PC-3 (cell line): ENCODE data around the gene AKAP6. TPM values are rescaled to one million over a fixed set of nuclear protein-coding genes. Genes with fewer than 3 reads are reported as not detected.

Source experiments
- ATAC-seq: fragments of 200-7000 bp; cut with Tn5 transposase; 2 replicates; pipeline ENCODE4 v1.9.1; 2020; ENCODE audit warnings: mild to moderate bottlenecking, moderate library complexity
- BruUV-seq: library from RNA; stranded (reverse); fragments of 400-500 nt; replicated peaks from 2 replicates; lab custom pipeline; 2021; lab: Mats Ljungman, UMichigan
- CTCF ChIA-PET: fragments of 300-600 bp; sonication (Branson Sonifier 250); formaldehyde crosslinking; loops from one replicate; lab custom pipeline; 2022; ENCODE audit warnings: antibody characterized with exemption; lab: Charles Lee
- POLR2A ChIA-PET: fragments of 300-600 bp; sonication (Branson Sonifier 250); formaldehyde crosslinking; loops from one replicate; lab custom pipeline; 2022; ENCODE audit warnings: antibody characterized with exemption; ENCODE audit not compliant: unreplicated experiment; lab: Charles Lee
- DNase-seq: peaks from one replicate; pipeline ENCODE4 v3.0.0-alpha.2; 2015
- H2AFZ ChIP-seq: fragments of 300-600 bp; sonication (generic); 2 replicates; pipeline ENCODE4 v1.6.0; 2016; ENCODE audit warnings: antibody characterized with exemption, low read length
- H3F3A ChIP-seq: fragments of 300-600 bp; sonication (generic); one replicate; pipeline ENCODE4 v1.6.0; 2017; ENCODE audit warnings: antibody characterized with exemption, low read length, control low read depth, mild to moderate bottlenecking; ENCODE audit not compliant: unreplicated experiment
- H3K27ac ChIP-seq: fragments of 300-600 bp; sonication (generic); 2 replicates; pipeline ENCODE4 v1.5.1; 2016; ENCODE audit warnings: mild to moderate bottlenecking, low read length
- H3K27me3 ChIP-seq: fragments of 300-600 bp; sonication (generic); 2 replicates; pipeline ENCODE4 v1.6.1; 2016; ENCODE audit warnings: low read length, mixed read lengths
- H3K36me3 ChIP-seq: fragments of 300-600 bp; sonication (generic); 2 replicates; pipeline ENCODE4 v1.6.1; 2016; ENCODE audit warnings: low read depth, mixed run types, low read length, mixed read lengths
- H3K4me1 ChIP-seq: fragments of 300-600 bp; sonication (generic); 2 replicates; pipeline ENCODE4 v1.5.1; 2016; ENCODE audit warnings: low read length; ENCODE audit not compliant: insufficient read depth
- H3K4me2 ChIP-seq: fragments of 300-600 bp; sonication (generic); 2 replicates; pipeline ENCODE4 v1.6.0; 2016; ENCODE audit warnings: low read length
- H3K4me3 ChIP-seq: fragments of 300-600 bp; sonication (generic); 2 replicates; pipeline ENCODE4 v1.5.1; 2016; ENCODE audit warnings: mild to moderate bottlenecking, low read length, mixed read lengths
- H3K79me2 ChIP-seq: fragments of 300-600 bp; sonication (generic); 2 replicates; pipeline ENCODE4 v1.6.1; 2017; ENCODE audit warnings: low read length, mixed read lengths
- H3K9ac ChIP-seq: fragments of 300-600 bp; sonication (generic); 2 replicates; pipeline ENCODE4 v1.6.0; 2016; ENCODE audit warnings: mild to moderate bottlenecking, low read length
- H3K9me2 ChIP-seq: fragments of 300-600 bp; sonication (generic); replicated peaks from 2 replicates; pipeline ENCODE4 v1.6.1; 2016; ENCODE audit warnings: mixed run types, low read length, mixed read lengths
- H3K9me3 ChIP-seq: fragments of 300-600 bp; sonication (generic); 2 replicates; pipeline ENCODE4 v1.6.1; 2016; ENCODE audit warnings: low read length, mixed read lengths
- H4K20me1 ChIP-seq: fragments of 300-600 bp; sonication (generic); 2 replicates; pipeline ENCODE4 v1.6.1; 2016; ENCODE audit warnings: low read length, mixed read lengths
- EZH2 ChIP-seq: fragments of 300-600 bp; sonication (generic); IDR thresholded peaks from one replicate; pipeline ENCODE4 v1.6.1; 2017; ENCODE audit warnings: antibody characterized with exemption, mild to moderate bottlenecking, low read length; ENCODE audit not compliant: unreplicated experiment
- EZH2phosphoT487 ChIP-seq: fragments of 300-600 bp; sonication (generic); IDR thresholded peaks from 2 replicates; pipeline ENCODE4 v1.6.1; 2018; ENCODE audit warnings: mild to moderate bottlenecking, antibody characterized with exemption, low read length, borderline replicate concordance
- intact Hi-C: fragments of 100-400 bp; cut with micrococcal nuclease; formaldehyde crosslinking; loops from 2 replicates; pipeline ENCODE4 v1.9.0; 2023
- total RNA-seq: library from RNA; depleted of rRNA; stranded (reverse); fragments of >200 nt; gene quantifications from 2 replicates; pipeline ENCODE4 v1.2.3, GENCODE V29; 2014
- TF ChIP-seq, protein P1 (sequence below): fragments of 300-600 bp; sonication (generic); conservative IDR thresholded peaks from 2 replicates; pipeline ENCODE4 v1.5.1; 2017; ENCODE audit warnings: antibody characterized with exemption, low read depth, mild to moderate bottlenecking, low read length

AKAP6 gene
- total RNA-seq, 1 experiment from 2014 or later: 1.5 TPM

GRCh38 chr14:32609388-32609787 lies 280.3 kb downstream of the AKAP6 start:
- CTCF ChIA-PET: no interaction called here
- BruUV-seq: no TSS peak
- peaks cover 38% of the 10 kb centered on the region for H3K4me1 ChIP-seq
- no peaks in the 10 kb centered on the region for H3K27me3 ChIP-seq
- no peaks in the 10 kb centered on the region for H3K9me2 ChIP-seq
- DNase-seq (no peak), ATAC-seq (no peak)
- H3K4me2 ChIP-seq: no peak overlapping the region
- H3K79me2 ChIP-seq: no peaks in the 10 kb centered on the region
- POLR2A ChIA-PET: no interaction called here
- H3K27ac ChIP-seq: no peak overlapping the region
- no peaks in the 10 kb centered on the region for H3K36me3 ChIP-seq
- intact Hi-C loops: no loop called here
- no peaks in the 10 kb centered on the region for H3K9me3 ChIP-seq
- no peak overlapping the region for H2AFZ ChIP-seq
- no peak overlapping the region for H3K9ac ChIP-seq
- H3F3A ChIP-seq: no peaks in the 10 kb centered on the region
- H3K4me3 ChIP-seq: no peak overlapping the region
- TF ChIP-seq EZH2 (no peak), EZH2phosphoT487 (no peak)
- TF ChIP-seq, protein P1, sequence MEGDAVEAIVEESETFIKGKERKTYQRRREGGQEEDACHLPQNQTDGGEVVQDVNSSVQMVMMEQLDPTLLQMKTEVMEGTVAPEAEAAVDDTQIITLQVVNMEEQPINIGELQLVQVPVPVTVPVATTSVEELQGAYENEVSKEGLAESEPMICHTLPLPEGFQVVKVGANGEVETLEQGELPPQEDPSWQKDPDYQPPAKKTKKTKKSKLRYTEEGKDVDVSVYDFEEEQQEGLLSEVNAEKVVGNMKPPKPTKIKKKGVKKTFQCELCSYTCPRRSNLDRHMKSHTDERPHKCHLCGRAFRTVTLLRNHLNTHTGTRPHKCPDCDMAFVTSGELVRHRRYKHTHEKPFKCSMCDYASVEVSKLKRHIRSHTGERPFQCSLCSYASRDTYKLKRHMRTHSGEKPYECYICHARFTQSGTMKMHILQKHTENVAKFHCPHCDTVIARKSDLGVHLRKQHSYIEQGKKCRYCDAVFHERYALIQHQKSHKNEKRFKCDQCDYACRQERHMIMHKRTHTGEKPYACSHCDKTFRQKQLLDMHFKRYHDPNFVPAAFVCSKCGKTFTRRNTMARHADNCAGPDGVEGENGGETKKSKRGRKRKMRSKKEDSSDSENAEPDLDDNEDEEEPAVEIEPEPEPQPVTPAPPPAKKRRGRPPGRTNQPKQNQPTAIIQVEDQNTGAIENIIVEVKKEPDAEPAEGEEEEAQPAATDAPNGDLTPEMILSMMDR: no peak
- no peaks in the 10 kb centered on the region for H4K20me1 ChIP-seq

DNA sequence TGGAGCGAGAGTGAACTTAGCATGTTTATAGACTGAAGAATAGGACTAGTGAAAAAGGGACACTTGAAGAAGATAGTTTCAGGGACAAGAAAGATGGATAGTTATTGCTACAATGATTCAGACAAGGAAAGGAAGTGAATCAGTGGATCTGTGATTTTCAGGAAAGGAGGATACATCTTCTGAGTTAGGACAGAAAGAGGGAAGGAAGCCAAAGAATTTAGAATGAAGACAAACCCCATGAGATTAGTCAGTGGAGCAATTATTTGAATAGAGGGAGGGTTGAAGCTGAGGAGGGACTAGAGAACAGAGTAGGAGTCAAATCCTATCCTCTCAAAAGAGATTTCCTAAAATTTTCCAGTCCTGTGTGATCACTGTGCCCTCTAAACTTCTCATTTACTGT lies 282.7 kb downstream of the AKAP6 start:
- intact Hi-C loops: loop anchor here (5.0 kb wide), 1 partner anchor 81 kb away; no protein-coding TSS in a partner anchor
- H3K9ac ChIP-seq: no peak overlapping the region
- H4K20me1 ChIP-seq: no peaks in the 10 kb centered on the region
- no peaks in the 10 kb centered on the region for H3K9me2 ChIP-seq
- H3K27ac ChIP-seq: peak overlapping the region; percentile 62
- H3K27me3 ChIP-seq: no peaks in the 10 kb centered on the region
- DNase-seq (peak; percentile 93), ATAC-seq (peak; percentile 99)
- TF ChIP-seq EZH2phosphoT487 (no peak), EZH2 (no peak)
- TF ChIP-seq, protein P1: no peak
- H3K4me2 ChIP-seq: peak overlapping the region; percentile 5
- no TSS peak for BruUV-seq
- ChIA-PET POLR2A (interaction anchor here (0.6 kb wide), 1 partner anchor 9 kb away, joined by 3 read pairs; no protein-coding TSS in a partner anchor), CTCF (no interaction called here)
- no peak overlapping the region for H3K4me3 ChIP-seq
- no peaks in the 10 kb centered on the region for H3K36me3 ChIP-seq
- H3F3A ChIP-seq: no peaks in the 10 kb centered on the region
- no peaks in the 10 kb centered on the region for H3K79me2 ChIP-seq
- no peak overlapping the region for H2AFZ ChIP-seq
- H3K4me1 ChIP-seq: peaks cover 28% of the 10 kb centered on the region
- no peaks in the 10 kb centered on the region for H3K9me3 ChIP-seq

DNA sequence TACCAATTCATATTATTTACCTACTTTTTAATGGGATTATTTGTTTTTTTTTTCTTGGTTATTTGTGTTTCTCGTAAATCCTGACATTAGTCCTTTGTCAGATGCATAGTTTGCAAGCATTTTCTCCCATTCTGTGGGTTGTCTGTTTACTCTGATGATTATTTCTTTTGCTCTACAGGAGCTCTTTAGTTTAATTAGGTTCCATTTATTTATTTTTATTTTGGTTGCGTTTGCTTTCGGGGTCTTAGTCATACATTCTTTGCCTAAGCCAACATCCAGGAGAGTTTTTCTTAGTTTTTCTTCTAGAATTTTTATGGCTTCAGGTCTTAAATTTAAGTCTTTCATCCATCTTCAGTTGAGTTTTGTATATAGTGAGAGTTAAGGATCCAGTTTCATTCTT lies 289.9 kb downstream of the AKAP6 start:
- Histone ChIP-seq H4K20me1 (no peaks in the 10 kb centered on the region), H2AFZ (no peak overlapping the region), H3K9me3 (no peaks in the 10 kb centered on the region), H3K27ac (peak overlapping the region; percentile 56), H3F3A (peaks cover 10% of the 10 kb centered on the region), H3K27me3 (no peaks in the 10 kb centered on the region), H3K4me3 (no peak overlapping the region), H3K36me3 (no peaks in the 10 kb centered on the region), H3K4me1 (peaks cover 50% of the 10 kb centered on the region), H3K4me2 (peak overlapping the region; percentile 15; the same call in 1 of the 2 replicates), H3K9ac (no peak overlapping the region), H3K79me2 (no peaks in the 10 kb centered on the region), H3K9me2 (no peaks in the 10 kb centered on the region)
- POLR2A ChIA-PET: no interaction called here
- intact Hi-C loops: no loop called here
- no TSS peak for BruUV-seq
- CTCF ChIA-PET: no interaction called here
- ATAC-seq (peak; percentile 52), DNase-seq (peak; percentile 60)
- TF ChIP-seq EZH2phosphoT487: no peak
- TF ChIP-seq EZH2: no peak
- TF ChIP-seq, protein P1: no peak
